Tibial nerve (tissue), 4 donors: ENCODE results near the gene PPRC1. TPM values are rescaled to one million over a fixed set of nuclear protein-coding genes. Genes with fewer than 3 reads are reported as not detected.
A peak's percentile ranks its signal among the peaks of the same experiment; 100 is the strongest.

ENCODE experiments used
- DNase-seq, 2 donors: peaks; one replicate each; pipeline ENCODE4 v3.0.0-alpha.2; 2019; ENCODE audit warnings: low spot score in 2 of 2
- H3K27ac ChIP-seq, 4 donors: fragments of 200-600 bp; sonication (generic) in 3 of 4; one replicate each; pipeline ENCODE4 v1.5.1; 2017 to 2019; ENCODE audit warnings: mild to moderate bottlenecking in 1 of 4
- H3K27me3 ChIP-seq, 2 donors: fragments of 200-600 bp; sonication (generic) in 1 of 2; one replicate each; pipeline versions ENCODE4 v1.5.1 to v1.6.0; 2017 to 2019
- H3K36me3 ChIP-seq, 3 donors: fragments of 200-600 bp; sonication (generic); one replicate each; pipeline ENCODE4 v1.5.1; 2018 to 2019
- H3K4me1 ChIP-seq, 4 donors: fragments of 200-600 bp; sonication (generic) in 3 of 4; one replicate each; pipeline ENCODE4 v1.5.1; 2017 to 2019
- H3K4me3 ChIP-seq, 4 donors: fragments of 200-600 bp; sonication (generic) in 3 of 4; one replicate each; pipeline ENCODE4 v1.5.1; 2017 to 2019; ENCODE audit warnings: mild to moderate bottlenecking in 1 of 4, moderate library complexity in 1 of 4
- H3K9me3 ChIP-seq, 4 donors: fragments of 200-600 bp; sonication (generic) in 3 of 4; one replicate each; pipeline ENCODE4 v1.5.1; 2017 to 2019
- CTCF ChIP-seq, 5 experiments: fragments of 200-600 bp in 3 of 5; fragments of 450-650 bp in 2 of 5; sonication (generic) in 3 of 5; IDR thresholded peaks; one replicate each; pipeline ENCODE4 v1.5.1; 2016 to 2019; ENCODE audit warnings: antibody characterized with exemption in 5 of 5, mild to moderate bottlenecking in 3 of 5, moderate library complexity in 2 of 5
- EP300 ChIP-seq, 2 donors: sonication (generic); formaldehyde crosslinking; IDR thresholded peaks; one replicate each; pipeline ENCODE4 v1.6.1; 2017; ENCODE audit warnings: antibody characterized with exemption in 2 of 2, mild to moderate bottlenecking in 1 of 2
- POLR2A ChIP-seq, 2 donors: fragments of 450-650 bp; IDR thresholded peaks; one replicate each; pipeline ENCODE4 v1.6.1; 2017; ENCODE audit warnings: antibody characterized with exemption in 2 of 2, mild to moderate bottlenecking in 2 of 2, moderate library complexity in 2 of 2
- WGBS, 2 donors: methylation state at CpG; one replicate each; pipeline ENCODE4 v1.1.5; 2018; 5-methylcytosine and 5-hydroxymethylcytosine counted together
- total RNA-seq, 4 donors: library from RNA; depleted of rRNA; stranded (reverse); fragments of >200 nt; gene quantifications; one replicate each; pipeline ENCODE4 v1.1.0, GENCODE V29; 2016

PPRC1 gene
- total RNA-seq, 4 donors from 2014 or later = 10.1 to 26.4 (median 18.7) TPM

- Histone ChIP-seq H3K9me3 (no peaks in the 10 kb centered on the region), H3K4me3 (no peak overlapping the region), H3K27me3 (no peaks in the 10 kb centered on the region), H3K27ac (no peak overlapping the region), H3K36me3 (peaks cover 6 to 54% (median 37%) of the 10 kb centered on the region in 3 donors), H3K4me1 (peaks cover 7 to 50% (median 33%) of the 10 kb centered on the region in 4 donors)
- no peak for TF ChIP-seq EP300 (IDR thresholded peaks at IDR 0.05)
- TF ChIP-seq CTCF (IDR thresholded peaks at IDR 0.05) = no peak
- no peak for TF ChIP-seq POLR2A (IDR thresholded peaks at IDR 0.05)
- no peak for DNase-seq
- 91 to 94% methylated on average over 12 of the region's 12 CpGs for WGBS, 2 donors
Observed at GRCh38 chr10:102111276-102111675, 21.6 kb upstream of the PPRC1 start.

- H3K4me3 ChIP-seq = no peak overlapping the region
- H3K9me3 ChIP-seq = no peaks in the 10 kb centered on the region
- WGBS, 2 donors = 47 to 55% methylated on average over 3 of the region's 3 CpGs
- TF ChIP-seq CTCF (IDR thresholded peaks at IDR 0.05) (no peak), EP300 (IDR thresholded peaks at IDR 0.05) (no peak), POLR2A (IDR thresholded peaks at IDR 0.05) (no peak)
- peaks cover 6 to 45% (median 37%) of the 10 kb centered on the region in 3 donors for H3K36me3 ChIP-seq
- H3K27me3 ChIP-seq = no peaks in the 10 kb centered on the region
- H3K4me1 ChIP-seq = peaks cover 7 to 60% (median 43%) of the 10 kb centered on the region in 4 donors
- peak overlapping the region in 2 of 4 donors; percentile 3 to 98 for H3K27ac ChIP-seq
- no peak for DNase-seq
Observed at GRCh38 chr10:102112210-102112817, 20.5 kb upstream of the PPRC1 start.

- no peak for TF ChIP-seq POLR2A (IDR thresholded peaks at IDR 0.05)
- no peak for TF ChIP-seq CTCF (IDR thresholded peaks at IDR 0.05)
- no peak for TF ChIP-seq EP300 (IDR thresholded peaks at IDR 0.05)
- peak overlapping the region in 3 of 4 donors; percentile 39 to 98 (median 97) for H3K27ac ChIP-seq
- H3K9me3 ChIP-seq = no peaks in the 10 kb centered on the region
- 40 to 47% methylated on average over 6 to 7 of the region's 7 CpGs for WGBS, 2 donors
- DNase-seq = no peak
- H3K36me3 ChIP-seq = peaks cover 6 to 34% (median 29%) of the 10 kb centered on the region in 3 donors
- no peaks in the 10 kb centered on the region for H3K27me3 ChIP-seq
- peaks cover 7 to 71% (median 54%) of the 10 kb centered on the region in 4 donors for H3K4me1 ChIP-seq
- H3K4me3 ChIP-seq = peak overlapping the region in 3 of 4 donors; percentile 64 to 85 (median 74)
Observed at GRCh38 chr10:102113261-102113955, 19.4 kb upstream of the PPRC1 start.

GRCh38 chr10:102113956-102114857, 18.6 kb upstream of the PPRC1 start:
- H3K36me3 ChIP-seq = peaks cover 3 to 26% (median 21%) of the 10 kb centered on the region in 3 donors
- H3K27me3 ChIP-seq = no peaks in the 10 kb centered on the region
- H3K9me3 ChIP-seq = no peaks in the 10 kb centered on the region
- peaks cover 7 to 79% (median 62%) of the 10 kb centered on the region in 4 donors for H3K4me1 ChIP-seq
- 2 to 5% methylated on average over 33 to 36 of the region's 45 CpGs for WGBS, 2 donors
- H3K4me3 ChIP-seq = peak overlapping the region; percentile 64 to 85 (median 69)
- no peak for DNase-seq
- TF ChIP-seq CTCF (IDR thresholded peaks at IDR 0.05) = no peak
- TF ChIP-seq POLR2A (IDR thresholded peaks at IDR 0.05) = no peak
- no peak for TF ChIP-seq EP300 (IDR thresholded peaks at IDR 0.05)
- H3K27ac ChIP-seq = peak overlapping the region; percentile 84 to 100 (median 98)
